ENCODE data around the gene RPS21. TPM values are rescaled to one million over a fixed set of nuclear protein-coding genes. Genes with fewer than 3 reads are reported as not detected.

The RPS21 gene
- total and polyA plus RNA-seq, 2 of the 4 experiments (the other 2 are of a cell fraction): 2,710 to 4,298 TPM

- peaks cover 6% of the 10 kb centered on the region; the same call in 1 of the 2 replicates for H3K9me1 ChIP-seq (ENCODE audit: insufficient read depth, low read length)
- no peaks in the 10 kb centered on the region for H3K4me1 ChIP-seq (ENCODE audit: control insufficient read depth, insufficient read depth, low read length)
- no peak overlapping the region for H3K56ac ChIP-seq (ENCODE audit: extremely low read depth, insufficient read depth, low read length)
- H2BK15ac ChIP-seq (ENCODE audit: low read depth, low read length): no peak overlapping the region
- H4K91ac ChIP-seq (ENCODE audit: insufficient read depth, low read depth, low read length): no peak overlapping the region
- H2BK20ac ChIP-seq (ENCODE audit: low read depth, low read length): no peak overlapping the region
- no peak for TF ChIP-seq BHLHE40 (IDR thresholded peaks at IDR 0.05; ENCODE audit: low read depth, low read length)
- TF ChIP-seq MXI1 (IDR thresholded peaks at IDR 0.05; ENCODE audit: borderline replicate concordance, low read depth, low read length): no peak
- TF ChIP-seq RAD21 (IDR thresholded peaks at IDR 0.05; ENCODE audit: low read length): no peak
- H4K5ac ChIP-seq (ENCODE audit: low read depth, low read length): no peak overlapping the region
- H3K23ac ChIP-seq (ENCODE audit: low read depth, low read length): no peak overlapping the region
- no peak overlapping the region for H2BK120ac ChIP-seq (ENCODE audit: low read depth, low read length)
- in situ Hi-C loops (cut with MboI; ENCODE audit: low sequenced_read_pairs): no loop called here
- H2BK5ac ChIP-seq (ENCODE audit: low read depth, low read length, poor library complexity, severe bottlenecking): no peak overlapping the region
- no peak overlapping the region for H2AK5ac ChIP-seq (ENCODE audit: low read depth, low read length)
- no peak overlapping the region for H3K4ac ChIP-seq (ENCODE audit: low read depth, low read length)
- intact Hi-C loops (cut with micrococcal nuclease): no loop called here
- H3K4me2 ChIP-seq (ENCODE audit: low read depth, low read length): no peak overlapping the region
- ChIA-PET POLR2A (ENCODE audit: unreplicated experiment) (no interaction called here), CTCF (no interaction called here)
- whole genome bisulfite sequencing, 2 experiments (ENCODE audit: extremely low coverage in 2 of 2, insufficient read length in 1 of 2): 80% methylated on average over 3 of the region's 9 CpGs; no CpG with 5 or more reads in 1 of the 2 experiments
- H4K20me1 ChIP-seq (ENCODE audit: insufficient read depth, low read length): no peaks in the 10 kb centered on the region; the same call in 1 of the 2 replicates
- H4K8ac ChIP-seq (ENCODE audit: low read depth in 2 of 2, low read length in 2 of 2): no peak overlapping the region
- no peak overlapping the region for H3K4me3 ChIP-seq (ENCODE audit: insufficient read depth, low read depth, low read length)
- no peak overlapping the region for H3K18ac ChIP-seq (ENCODE audit: low read depth, low read length)
- H3K9ac ChIP-seq (ENCODE audit: low read depth, low read length): no peak overlapping the region
- no peak overlapping the region for H2AK9ac ChIP-seq (replicated peaks; ENCODE audit: low read depth, low read length, poor library complexity)
- no peak overlapping the region for H3K27ac ChIP-seq (ENCODE audit: insufficient read depth, low read length)
- H3K36me3 ChIP-seq (ENCODE audit: control insufficient read depth, insufficient read depth, low read length): no peaks in the 10 kb centered on the region
- no peak for DNase-seq
- H3K79me1 ChIP-seq (ENCODE audit: low read depth in 1 of 2, low read length in 2 of 2): no peaks in the 10 kb centered on the region
- H2AFZ ChIP-seq (replicated peaks; ENCODE audit: low read length, poor library complexity): no peak overlapping the region
- peaks cover 17% of the 10 kb centered on the region; the same call in 1 of the 2 replicates for H3K27me3 ChIP-seq (ENCODE audit: control insufficient read depth, insufficient read depth, low read length)
- no peak overlapping the region for H3K14ac ChIP-seq (replicated peaks; ENCODE audit: low read depth, low read length)
- BruUV-seq (replicated peaks): no TSS peak
- no peak for ATAC-seq (ENCODE audit: low read depth)
- dilution Hi-C loops (cut with HindIII; ENCODE audit: low sequenced_read_pairs, unreplicated experiment): no loop called here
- no peaks in the 10 kb centered on the region for H3K9me3 ChIP-seq (ENCODE audit: control insufficient read depth, insufficient read depth, low read length)
These were observed 32.9 kb downstream of the RPS21 start for GRCh38 chr20:62419759-62420158.

All from IMR-90 (cell line).